ENCODE data around the gene CLTA. TPM values are rescaled to one million over a fixed set of nuclear protein-coding genes. Genes with fewer than 3 reads are reported as not detected.

The CLTA gene
- total and polyA plus RNA-seq, 9 donors: 170 to 243 (median 216) TPM

DNA sequence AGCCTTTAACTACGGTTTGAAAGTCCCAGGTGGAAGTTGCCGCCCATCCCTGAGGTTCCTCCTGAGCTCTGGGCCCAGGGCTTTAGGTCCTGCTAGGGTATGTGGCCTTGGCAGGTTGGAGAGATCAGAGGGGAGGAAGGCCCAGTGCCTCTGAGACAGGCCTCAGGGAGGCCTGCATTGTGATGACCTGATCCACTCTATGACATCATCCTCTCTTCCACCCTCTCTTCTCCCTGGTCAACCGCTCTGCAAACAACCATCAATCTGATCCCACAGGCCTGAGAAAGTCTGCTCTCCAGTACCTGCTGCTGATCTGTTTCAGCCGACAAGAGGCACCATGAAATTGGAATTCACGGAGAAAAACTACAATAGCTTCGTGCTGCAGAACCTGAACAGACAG, 21.6 kb upstream of the CLTA start, which contains the start of gene CCIN:
TSS of gene CCIN (plus strand) at position 223 of the 400 bp plus-strand sequence. CDS start at position 338, 115 bp downstream.
- no peak for TF ChIP-seq EP300 (IDR thresholded peaks at IDR 0.05)
- TF ChIP-seq, protein P1, sequence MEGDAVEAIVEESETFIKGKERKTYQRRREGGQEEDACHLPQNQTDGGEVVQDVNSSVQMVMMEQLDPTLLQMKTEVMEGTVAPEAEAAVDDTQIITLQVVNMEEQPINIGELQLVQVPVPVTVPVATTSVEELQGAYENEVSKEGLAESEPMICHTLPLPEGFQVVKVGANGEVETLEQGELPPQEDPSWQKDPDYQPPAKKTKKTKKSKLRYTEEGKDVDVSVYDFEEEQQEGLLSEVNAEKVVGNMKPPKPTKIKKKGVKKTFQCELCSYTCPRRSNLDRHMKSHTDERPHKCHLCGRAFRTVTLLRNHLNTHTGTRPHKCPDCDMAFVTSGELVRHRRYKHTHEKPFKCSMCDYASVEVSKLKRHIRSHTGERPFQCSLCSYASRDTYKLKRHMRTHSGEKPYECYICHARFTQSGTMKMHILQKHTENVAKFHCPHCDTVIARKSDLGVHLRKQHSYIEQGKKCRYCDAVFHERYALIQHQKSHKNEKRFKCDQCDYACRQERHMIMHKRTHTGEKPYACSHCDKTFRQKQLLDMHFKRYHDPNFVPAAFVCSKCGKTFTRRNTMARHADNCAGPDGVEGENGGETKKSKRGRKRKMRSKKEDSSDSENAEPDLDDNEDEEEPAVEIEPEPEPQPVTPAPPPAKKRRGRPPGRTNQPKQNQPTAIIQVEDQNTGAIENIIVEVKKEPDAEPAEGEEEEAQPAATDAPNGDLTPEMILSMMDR (IDR thresholded peaks at IDR 0.05): no peak
- no peak for TF ChIP-seq POLR2A (IDR thresholded peaks at IDR 0.05)
- H3K27me3 ChIP-seq: no peaks in the 10 kb centered on the region
- no peaks in the 10 kb centered on the region for H3K4me1 ChIP-seq (ENCODE audit: insufficient read depth)
- no peak within 1 kb of the TSS for H3K27ac ChIP-seq
- no peaks in the 10 kb centered on the region for H3K36me3 ChIP-seq
- 89 to 90% (median 89%) methylated on average over 6 of the region's 6 CpGs for WGBS, 3 donors
- peak in 1 of 5 donors; percentile 16 for DNase-seq
- intact Hi-C loops (cut with DNase I): loop anchor here in 2 of 4 donors (5.0 kb wide), 1 partner anchor 67 kb away; no protein-coding TSS in a partner anchor
- no peak within 1 kb of the TSS for H3K4me3 ChIP-seq
- no peaks in the 10 kb centered on the region for H3K9me3 ChIP-seq

DNA sequence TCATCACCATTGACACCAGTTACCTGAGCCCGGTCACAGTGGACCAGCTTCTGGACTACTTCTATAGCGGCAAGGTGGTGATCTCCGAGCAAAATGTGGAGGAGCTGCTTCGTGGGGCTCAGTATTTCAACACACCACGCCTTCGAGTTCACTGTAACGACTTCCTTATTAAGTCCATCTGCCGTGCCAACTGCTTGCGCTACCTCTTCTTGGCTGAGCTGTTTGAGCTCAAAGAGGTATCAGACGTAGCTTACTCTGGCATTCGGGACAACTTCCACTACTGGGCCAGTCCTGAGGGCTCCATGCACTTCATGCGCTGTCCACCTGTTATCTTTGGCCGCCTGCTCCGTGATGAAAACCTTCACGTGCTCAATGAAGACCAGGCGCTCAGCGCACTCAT, 21.0 kb upstream of the CLTA start:
- H3K4me3 ChIP-seq: no peak overlapping the region
- H3K27ac ChIP-seq: no peak overlapping the region
- no peaks in the 10 kb centered on the region for H3K36me3 ChIP-seq
- no peak for TF ChIP-seq POLR2A (IDR thresholded peaks at IDR 0.05)
- TF ChIP-seq, protein P1 (IDR thresholded peaks at IDR 0.05): no peak
- TF ChIP-seq EP300 (IDR thresholded peaks at IDR 0.05): no peak
- H3K9me3 ChIP-seq: no peaks in the 10 kb centered on the region
- DNase-seq: peak in 1 of 5 donors; percentile 21
- WGBS, 3 donors: 94 to 95% (median 94%) methylated on average over 17 of the region's 17 CpGs
- intact Hi-C loops (cut with DNase I): loop anchor here (5.0 to 10.0 kb wide), 4 partner anchors 45 to 215 kb away; partner anchors contain the start of gene OR2S2 (in 1 of the 4)
- H3K27me3 ChIP-seq: no peaks in the 10 kb centered on the region
- no peaks in the 10 kb centered on the region for H3K4me1 ChIP-seq (ENCODE audit: insufficient read depth)

DNA sequence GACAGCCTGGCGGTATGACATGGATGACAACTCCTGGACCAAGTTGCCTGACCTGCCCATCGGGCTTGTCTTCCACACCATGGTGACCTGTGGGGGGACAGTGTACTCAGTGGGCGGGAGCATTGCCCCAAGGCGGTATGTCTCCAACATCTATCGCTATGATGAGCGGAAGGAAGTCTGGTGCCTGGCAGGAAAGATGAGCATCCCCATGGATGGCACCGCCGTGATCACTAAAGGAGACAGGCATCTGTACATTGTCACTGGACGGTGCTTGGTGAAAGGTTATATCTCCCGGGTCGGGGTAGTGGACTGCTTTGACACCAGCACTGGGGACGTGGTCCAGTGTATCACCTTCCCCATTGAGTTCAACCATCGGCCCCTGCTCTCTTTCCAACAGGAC, 20.2 kb upstream of the CLTA start:
- no peak overlapping the region for H3K27ac ChIP-seq
- peak in 1 of 5 donors; percentile 21 for DNase-seq
- WGBS, 3 donors: 96 to 98% (median 96%) methylated on average over 13 of the region's 13 CpGs
- H3K36me3 ChIP-seq: no peaks in the 10 kb centered on the region
- H3K27me3 ChIP-seq: no peaks in the 10 kb centered on the region
- no peaks in the 10 kb centered on the region for H3K9me3 ChIP-seq
- intact Hi-C loops (cut with DNase I): loop anchor here in 2 of 4 donors (10.0 kb wide), 3 partner anchors 46 to 216 kb away; partner anchors contain the start of gene OR2S2 (in 1 of the 2)
- no peaks in the 10 kb centered on the region for H3K4me1 ChIP-seq (ENCODE audit: insufficient read depth)
- TF ChIP-seq POLR2A (IDR thresholded peaks at IDR 0.05) (no peak), EP300 (IDR thresholded peaks at IDR 0.05) (no peak)
- TF ChIP-seq, protein P1 (IDR thresholded peaks at IDR 0.05): no peak
- no peak overlapping the region for H3K4me3 ChIP-seq

DNA sequence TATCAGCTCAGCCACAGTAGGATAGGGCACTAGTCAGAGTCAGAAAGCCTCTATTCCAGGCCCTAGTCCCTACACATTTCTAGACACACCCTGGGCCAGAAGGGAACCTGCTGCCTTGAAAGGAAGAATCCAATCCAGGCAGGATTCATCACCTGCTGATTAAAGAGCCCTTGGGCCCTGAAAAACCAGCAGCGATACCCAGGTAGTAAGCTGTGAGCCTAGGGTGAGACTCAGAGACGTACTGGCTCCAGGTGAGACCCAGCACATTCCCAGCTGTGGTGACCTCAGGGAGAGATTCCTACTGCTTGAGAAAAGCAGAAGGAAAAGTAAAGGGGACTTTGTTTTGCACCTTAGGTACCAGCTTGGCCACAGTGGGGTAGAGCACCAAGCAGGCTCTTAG, 16.9 kb upstream of the CLTA start:
- peak in 1 of 5 donors; percentile 3 for DNase-seq
- WGBS, 3 donors: 93 to 98% (median 94%) methylated on average over 2 of the region's 2 CpGs
- no peak for TF ChIP-seq EP300 (IDR thresholded peaks at IDR 0.05)
- TF ChIP-seq, protein P1 (IDR thresholded peaks at IDR 0.05): no peak
- TF ChIP-seq POLR2A (IDR thresholded peaks at IDR 0.05): no peak

More for the DNA sequence above, 16.9 kb upstream of the CLTA start:
- Histone ChIP-seq H3K9me3 (no peaks in the 10 kb centered on the region), H3K36me3 (no peaks in the 10 kb centered on the region), H3K27me3 (no peaks in the 10 kb centered on the region), H3K27ac (no peak overlapping the region), H3K4me1 (ENCODE audit: insufficient read depth) (no peaks in the 10 kb centered on the region), H3K4me3 (no peak overlapping the region)
- intact Hi-C loops (cut with DNase I): loop anchor here in 2 of 4 donors (10.0 kb wide), 3 partner anchors 49 to 219 kb away; partner anchors contain the start of gene OR2S2 (in 1 of the 2)

Data from ovary (tissue), 9 donors.